Mesendoderm (in vitro differentiated cells): Measurements from ENCODE around the gene HS6ST3.

Experiments used
- DNase-seq: peaks from one replicate; pipeline ENCODE4 v3.0.0; 2013
- H2AK5ac ChIP-seq: 2 replicates; pipeline ENCODE4 v1.6.1; 2013; ENCODE audit warnings: low read length, inconsistent platforms
- H2BK120ac ChIP-seq: 2 replicates; pipeline ENCODE4 v1.6.1; 2013; ENCODE audit warnings: low read depth, mild to moderate bottlenecking, low read length, moderate library complexity, mixed read lengths
- H2BK15ac ChIP-seq: replicated peaks from 2 replicates; pipeline ENCODE4 v1.6.1; 2013; ENCODE audit warnings: low read depth, mild to moderate bottlenecking, moderate library complexity
- H2BK5ac ChIP-seq: 2 replicates; pipeline ENCODE4 v1.6.1; 2013; ENCODE audit warnings: low read length, inconsistent platforms
- H3K18ac ChIP-seq: 2 replicates; pipeline ENCODE4 v1.6.1; 2013; ENCODE audit warnings: mild to moderate bottlenecking, low read length, mixed read lengths
- H3K23ac ChIP-seq: one replicate; pipeline ENCODE4 v1.6.1; 2013; ENCODE audit warnings: low read length
- H3K27ac ChIP-seq: 2 replicates; pipeline ENCODE4 v1.5.1; 2013; ENCODE audit warnings: low read depth, mild to moderate bottlenecking, inconsistent platforms, low read length, moderate library complexity
- H3K27me3 ChIP-seq: 2 replicates; pipeline ENCODE4 v1.6.1; 2013; ENCODE audit warnings: low read length, control low read depth, mild to moderate bottlenecking, inconsistent platforms; ENCODE audit not compliant: insufficient read depth, poor library complexity
- H3K36me3 ChIP-seq: 2 replicates; pipeline ENCODE4 v1.6.1; 2013; ENCODE audit warnings: low read length, inconsistent platforms; ENCODE audit not compliant: control insufficient read depth, insufficient read depth
- H3K4ac ChIP-seq: one replicate; pipeline ENCODE4 v1.6.1; 2013; ENCODE audit warnings: low read depth, mild to moderate bottlenecking, low read length, moderate library complexity
- H3K4me1 ChIP-seq: 2 replicates; pipeline ENCODE4 v1.6.1; 2013; ENCODE audit warnings: low read depth, low read length, inconsistent platforms; ENCODE audit not compliant: control insufficient read depth
- H3K4me2 ChIP-seq: 2 replicates; pipeline ENCODE4 v1.6.1; 2013; ENCODE audit warnings: low read length
- H3K4me3 ChIP-seq: 2 replicates; pipeline ENCODE4 v1.5.1; 2013; ENCODE audit warnings: mild to moderate bottlenecking, low read length
- H3K56ac ChIP-seq: one replicate; pipeline ENCODE4 v1.6.1; 2013; ENCODE audit warnings: low read length
- H3K79me1 ChIP-seq: 2 replicates; pipeline ENCODE4 v1.6.1; 2013; ENCODE audit warnings: low read length, inconsistent platforms
- H3K79me2 ChIP-seq: 2 replicates; pipeline ENCODE4 v1.6.1; 2013; ENCODE audit warnings: mild to moderate bottlenecking, low read length; ENCODE audit not compliant: control insufficient read depth, insufficient read depth
- H3K9ac ChIP-seq: 2 replicates; pipeline ENCODE4 v1.6.1; 2013; ENCODE audit warnings: low read length, inconsistent platforms
- H4K5ac ChIP-seq: one replicate; pipeline ENCODE4 v1.6.1; 2013; ENCODE audit warnings: low read length
- H4K8ac ChIP-seq: one replicate; pipeline ENCODE4 v1.6.1; 2013; ENCODE audit warnings: low read depth, mild to moderate bottlenecking, control low read depth, low read length, moderate library complexity
- WGBS: extraction: QIAGEN DNeasy Blood & Tissue Kit; methylation state at CpG from one replicate; pipeline ENCODE4 v1.1.7; 2013; ENCODE audit warnings: low lambda C conversion rate, missing lambda C conversion rate; ENCODE audit not compliant: insufficient coverage; ENCODE audit errors: extremely low coverage; 5-methylcytosine and 5-hydroxymethylcytosine counted together

HS6ST3 gene

GRCh38 chr13:96781141-96781540, 691.2 kb downstream of the HS6ST3 start:
- Histone ChIP-seq H2BK15ac (no peak overlapping the region), H3K36me3 (no peaks in the 10 kb centered on the region), H3K9ac (no peak overlapping the region), H2AK5ac (no peak overlapping the region), H2BK5ac (no peak overlapping the region), H3K56ac (no peak overlapping the region), H3K79me1 (no peaks in the 10 kb centered on the region), H3K4me2 (no peak overlapping the region), H3K4ac (no peak overlapping the region), H3K27me3 (no peaks in the 10 kb centered on the region), H3K23ac (no peak overlapping the region), H3K18ac (no peak overlapping the region), H3K4me1 (no peaks in the 10 kb centered on the region), H3K27ac (no peak overlapping the region), H3K4me3 (no peak overlapping the region), H2BK120ac (no peak overlapping the region), H3K79me2 (no peaks in the 10 kb centered on the region), H4K8ac (no peak overlapping the region), H4K5ac (no peak overlapping the region)
- no peak for DNase-seq
- no CpG with 5 or more reads among the region's 4 CpGs for WGBS

GRCh38 chr13:96782186-96782585, 692.3 kb downstream of the HS6ST3 start:
- H2AK5ac ChIP-seq, result no peak overlapping the region
- DNase-seq, result no peak
- H3K4me3 ChIP-seq, result no peak overlapping the region
- no peak overlapping the region for H2BK15ac ChIP-seq
- no peak overlapping the region for H3K56ac ChIP-seq
- no peaks in the 10 kb centered on the region for H3K79me1 ChIP-seq
- no peak overlapping the region for H2BK120ac ChIP-seq
- no peak overlapping the region for H3K9ac ChIP-seq
- H3K4me1 ChIP-seq, result no peaks in the 10 kb centered on the region
- no peak overlapping the region for H3K18ac ChIP-seq
- no peak overlapping the region for H3K23ac ChIP-seq
- no peak overlapping the region for H4K8ac ChIP-seq
- no CpG with 5 or more reads among the region's 5 CpGs for WGBS
- H2BK5ac ChIP-seq, result no peak overlapping the region
- no peaks in the 10 kb centered on the region for H3K36me3 ChIP-seq
- H3K27me3 ChIP-seq, result no peaks in the 10 kb centered on the region
- no peak overlapping the region for H3K4me2 ChIP-seq
- no peaks in the 10 kb centered on the region for H3K79me2 ChIP-seq
- no peak overlapping the region for H3K4ac ChIP-seq
- no peak overlapping the region for H4K5ac ChIP-seq
- H3K27ac ChIP-seq, result no peak overlapping the region

GRCh38 chr13:96783057-96783456, 693.1 kb downstream of the HS6ST3 start:
- Histone ChIP-seq H3K56ac (no peak overlapping the region), H3K4ac (no peak overlapping the region), H3K18ac (no peak overlapping the region), H2AK5ac (no peak overlapping the region), H3K23ac (no peak overlapping the region), H3K79me2 (no peaks in the 10 kb centered on the region), H3K4me2 (no peak overlapping the region), H3K9ac (no peak overlapping the region), H3K36me3 (no peaks in the 10 kb centered on the region), H3K79me1 (no peaks in the 10 kb centered on the region), H3K27me3 (no peaks in the 10 kb centered on the region), H2BK15ac (no peak overlapping the region), H4K5ac (no peak overlapping the region), H3K4me1 (no peaks in the 10 kb centered on the region), H4K8ac (no peak overlapping the region), H2BK5ac (no peak overlapping the region), H3K4me3 (no peak overlapping the region), H3K27ac (no peak overlapping the region), H2BK120ac (no peak overlapping the region)
- WGBS, result no CpG with 5 or more reads among the region's 2 CpGs
- DNase-seq, result no peak

GRCh38 chr13:96783511-96783910, 693.6 kb downstream of the HS6ST3 start:
- H4K5ac ChIP-seq, result no peak overlapping the region
- H3K56ac ChIP-seq, result no peak overlapping the region
- H2BK15ac ChIP-seq, result no peak overlapping the region
- H3K9ac ChIP-seq, result no peak overlapping the region
- no peak overlapping the region for H4K8ac ChIP-seq
- H3K27me3 ChIP-seq, result no peaks in the 10 kb centered on the region
- no peak overlapping the region for H3K4ac ChIP-seq
- no peaks in the 10 kb centered on the region for H3K4me1 ChIP-seq
- H3K79me1 ChIP-seq, result no peaks in the 10 kb centered on the region
- H3K4me3 ChIP-seq, result no peak overlapping the region
- H3K79me2 ChIP-seq, result no peaks in the 10 kb centered on the region
- no peak overlapping the region for H2BK5ac ChIP-seq
- no peak overlapping the region for H3K23ac ChIP-seq
- DNase-seq, result no peak
- H2AK5ac ChIP-seq, result no peak overlapping the region
- H3K36me3 ChIP-seq, result no peaks in the 10 kb centered on the region
- WGBS, result no CpG with 5 or more reads among the region's 3 CpGs
- H3K18ac ChIP-seq, result no peak overlapping the region
- no peak overlapping the region for H3K4me2 ChIP-seq
- no peak overlapping the region for H2BK120ac ChIP-seq
- H3K27ac ChIP-seq, result no peak overlapping the region

- H3K4me3 ChIP-seq, result no peak overlapping the region
- no peak overlapping the region for H3K27ac ChIP-seq
- H2BK15ac ChIP-seq, result no peak overlapping the region
- H3K36me3 ChIP-seq, result no peaks in the 10 kb centered on the region
- H3K9ac ChIP-seq, result no peak overlapping the region
- no peak overlapping the region for H2AK5ac ChIP-seq
- no peak overlapping the region for H2BK5ac ChIP-seq
- DNase-seq, result no peak
- H3K56ac ChIP-seq, result no peak overlapping the region
- no peak overlapping the region for H4K8ac ChIP-seq
- H4K5ac ChIP-seq, result no peak overlapping the region
- H3K4ac ChIP-seq, result no peak overlapping the region
- no peaks in the 10 kb centered on the region for H3K4me1 ChIP-seq
- H3K4me2 ChIP-seq, result no peak overlapping the region
- H3K23ac ChIP-seq, result no peak overlapping the region
- H3K18ac ChIP-seq, result no peak overlapping the region
- no CpG with 5 or more reads among the region's 3 CpGs for WGBS
- H2BK120ac ChIP-seq, result no peak overlapping the region
- no peaks in the 10 kb centered on the region for H3K79me1 ChIP-seq
- H3K79me2 ChIP-seq, result no peaks in the 10 kb centered on the region
- H3K27me3 ChIP-seq, result no peaks in the 10 kb centered on the region
Observed at GRCh38 chr13:96785986-96786385, 696.1 kb downstream of the HS6ST3 start.

GRCh38 chr13:96792188-96792587, 702.3 kb downstream of the HS6ST3 start:
- Histone ChIP-seq H3K27ac (no peak overlapping the region), H4K5ac (no peak overlapping the region), H3K27me3 (no peaks in the 10 kb centered on the region), H3K79me2 (no peaks in the 10 kb centered on the region), H3K79me1 (no peaks in the 10 kb centered on the region), H2AK5ac (no peak overlapping the region), H2BK5ac (no peak overlapping the region), H3K23ac (no peak overlapping the region), H3K4ac (no peak overlapping the region), H2BK15ac (no peak overlapping the region), H2BK120ac (no peak overlapping the region), H3K4me3 (no peak overlapping the region), H3K56ac (no peak overlapping the region), H3K4me1 (no peaks in the 10 kb centered on the region), H3K36me3 (no peaks in the 10 kb centered on the region), H3K4me2 (no peak overlapping the region), H4K8ac (no peak overlapping the region), H3K9ac (no peak overlapping the region), H3K18ac (no peak overlapping the region)
- no CpG with 5 or more reads among the region's 3 CpGs for WGBS
- no peak for DNase-seq
